ENCODE data around the gene CDC20B.
"Not testable (repeated sequence)": the region's sequence is repeated elsewhere in the genome, so short reads cannot be mapped to it uniquely, and the experiment has no call there.

Gene CDC20B

GRCh38 chr5:55102348-55102747 lies 70.6 kb downstream of the CDC20B start, which contains the start of gene GZMA:
Gene GZMA, plus strand, starts transcription at chr5:55102646. Its CDS starts 37 bp downstream, at chr5:55102683.
- peak in 1 of 2 donors; percentile 62 for DNase-seq

- DNase-seq: peak in 1 of 2 donors; percentile 55
Observed at GRCh38 chr5:55101556-55102276, 71.3 kb downstream of the CDC20B start.

- not testable (repeated sequence) for DNase-seq
Observed at GRCh38 chr5:55101148-55101547, 71.8 kb downstream of the CDC20B start.

GRCh38 chr5:55096861-55097260 lies 76.1 kb downstream of the CDC20B start:
- DNase-seq: peak; percentile 36 to 52

- DNase-seq: peak in 1 of 2 donors; percentile 41
Observed at GRCh38 chr5:55096182-55096581, 76.8 kb downstream of the CDC20B start.

GRCh38 chr5:55091011-55091410 lies 82.0 kb downstream of the CDC20B start:
- not testable (repeated sequence) for DNase-seq

- not testable (repeated sequence) for DNase-seq
Observed at GRCh38 chr5:55089301-55089700, 83.7 kb downstream of the CDC20B start.

- DNase-seq: no peak
Observed at GRCh38 chr5:55081541-55081940, 91.4 kb downstream of the CDC20B start.

- no peak for DNase-seq
Observed at GRCh38 chr5:55073211-55073610, 99.8 kb downstream of the CDC20B start.

- DNase-seq: peak in 1 of 2 donors; percentile 58
Observed at GRCh38 chr5:55072666-55073065, 100.3 kb downstream of the CDC20B start.

- DNase-seq: no peak
Observed at GRCh38 chr5:55071413-55071812, 101.6 kb downstream of the CDC20B start.

- no peak for DNase-seq
Observed at GRCh38 chr5:55070968-55071367, 102.0 kb downstream of the CDC20B start.

GRCh38 chr5:55066277-55066676 lies 106.7 kb downstream of the CDC20B start:
- no peak for DNase-seq

GRCh38 chr5:55064523-55064922 lies 108.5 kb downstream of the CDC20B start:
- no peak for DNase-seq

- no peak for DNase-seq
Observed at GRCh38 chr5:55063899-55064298, 109.1 kb downstream of the CDC20B start.

- DNase-seq: no peak
Observed at GRCh38 chr5:55063220-55063863, 109.6 kb downstream of the CDC20B start.
